WTC11 (cell line): Measurements from ENCODE around the gene RPL35A. TPM values are rescaled to one million over a fixed set of nuclear protein-coding genes. Genes with fewer than 3 reads are reported as not detected.

Experiments
- ATAC-seq: fragments of 200-7000 bp; cut with Tn5 transposase; 2 replicates; pipeline ENCODE4 v1.10.0; 2021; ENCODE audit warnings: mild to moderate bottlenecking, moderate library complexity
- CTCF ChIA-PET: fragments of 300-600 bp; sonication (Branson Sonifier 250); formaldehyde crosslinking; loops from one replicate; lab custom pipeline; 2021; ENCODE audit warnings: antibody characterized with exemption; lab: Charles Lee
- POLR2A ChIA-PET: fragments of 350-600 bp; sonication (Branson Sonifier 250); formaldehyde crosslinking; loops from one replicate; lab custom pipeline; 2021; ENCODE audit warnings: antibody characterized with exemption; lab: Charles Lee
- DNase-seq: peaks from one replicate; pipeline ENCODE4 v3.0.0; 2021; ENCODE audit warnings: low spot score
- H3K27ac Mint-ChIP-seq: 2 replicates; pipeline ENCODE4 v1.8.0; 2021; ENCODE audit warnings: mixed read lengths
- H3K27me3 Mint-ChIP-seq: 2 replicates; pipeline ENCODE4 v1.8.0; 2021; ENCODE audit warnings: low read depth, mild to moderate bottlenecking, moderate library complexity, mixed read lengths
- H3K36me3 Mint-ChIP-seq: 2 replicates; pipeline ENCODE4 v1.8.0; 2021; ENCODE audit warnings: mixed read lengths
- H3K4me1 Mint-ChIP-seq: 2 replicates; pipeline ENCODE4 v1.8.0; 2022; ENCODE audit warnings: mixed read lengths
- H3K4me3 Mint-ChIP-seq: 2 replicates; pipeline ENCODE4 v1.8.0; 2021; ENCODE audit warnings: mild to moderate bottlenecking, moderate library complexity, mixed read lengths
- H3K9me3 Mint-ChIP-seq: 2 replicates; pipeline ENCODE4 v1.8.0; 2021; ENCODE audit warnings: mixed read lengths
- CDX4 ChIP-seq: fragments of 250-450 bp; sonication (Bioruptor Pico); IDR thresholded peaks from 2 replicates; pipeline ENCODE4 v1.9.0; 2021; ENCODE audit warnings: moderate library complexity, mild to moderate bottlenecking, inconsistent platforms, borderline replicate concordance
- FOXP1 ChIP-seq: sonication (generic); formaldehyde crosslinking; IDR thresholded peaks from 2 replicates; pipeline ENCODE4 v1.8.0; 2022; ENCODE audit warnings: missing genetic modification reagents, mild to moderate bottlenecking, moderate library complexity, borderline replicate concordance
- IRF1 ChIP-seq: sonication (generic); formaldehyde crosslinking; IDR thresholded peaks from 2 replicates; pipeline ENCODE4 v1.8.0; 2023; ENCODE audit warnings: missing genetic modification reagents
- NFATC4 ChIP-seq: fragments of 250-450 bp; sonication (Bioruptor Pico); IDR thresholded peaks from 2 replicates; pipeline ENCODE4 v1.9.0; 2021; ENCODE audit warnings: mild to moderate bottlenecking
- NR2C2 ChIP-seq: sonication (generic); formaldehyde crosslinking; IDR thresholded peaks from 2 replicates; pipeline ENCODE4 v1.8.0; 2022; ENCODE audit warnings: mild to moderate bottlenecking, missing genetic modification reagents
- NR3C1 ChIP-seq: sonication (generic); formaldehyde crosslinking; conservative IDR thresholded peaks from 2 replicates; pipeline ENCODE4 v1.8.1; 2023; ENCODE audit warnings: low read depth, mild to moderate bottlenecking, missing genetic modification reagents
- TEAD1 ChIP-seq: sonication (generic); formaldehyde crosslinking; IDR thresholded peaks from 2 replicates; pipeline ENCODE4 v1.8.0; 2022; ENCODE audit warnings: mild to moderate bottlenecking, missing genetic modification reagents
- TEAD4 ChIP-seq: sonication (generic); formaldehyde crosslinking; IDR thresholded peaks from 2 replicates; pipeline ENCODE4 v1.8.0; 2022; ENCODE audit warnings: mild to moderate bottlenecking, missing genetic modification reagents
- ZBTB43 ChIP-seq: sonication (generic); formaldehyde crosslinking; IDR thresholded peaks from 2 replicates; pipeline ENCODE4 v1.8.1; 2023; ENCODE audit warnings: mild to moderate bottlenecking, missing genetic modification reagents
- ZNF232 ChIP-seq: sonication (generic); formaldehyde crosslinking; IDR thresholded peaks from 2 replicates; pipeline ENCODE4 v1.8.0; 2022; ENCODE audit warnings: mild to moderate bottlenecking, missing genetic modification reagents
- ZNF317 ChIP-seq: sonication (generic); formaldehyde crosslinking; IDR thresholded peaks from 2 replicates; pipeline ENCODE4 v1.8.1; 2023; ENCODE audit warnings: low read depth, mild to moderate bottlenecking, moderate library complexity, missing genetic modification reagents, borderline replicate concordance
- ZNF512 ChIP-seq: sonication (generic); formaldehyde crosslinking; IDR thresholded peaks from 2 replicates; pipeline ENCODE4 v1.8.1; 2022; ENCODE audit warnings: missing genetic modification reagents, borderline replicate concordance
- ZNF671 ChIP-seq: fragments of 250-450 bp; sonication (Bioruptor Pico); IDR thresholded peaks from 2 replicates; pipeline ENCODE4 v1.8.0; 2021; ENCODE audit warnings: mild to moderate bottlenecking
- total RNA-seq: library from RNA; stranded (reverse); gene quantifications from 3 replicates; pipeline ENCODE4 v1.2.3, GENCODE V29; 2021
- TF ChIP-seq, protein P1 (sequence below): fragments of 250-450 bp; sonication (Bioruptor Pico); conservative IDR thresholded peaks from 2 replicates; pipeline ENCODE4 v1.9.0; 2021; ENCODE audit warnings: mild to moderate bottlenecking
- TF ChIP-seq, protein P2 (sequence below): fragments of 250-450 bp; sonication (Bioruptor Pico); IDR thresholded peaks from 2 replicates; pipeline ENCODE4 v1.9.0; 2021; ENCODE audit warnings: mild to moderate bottlenecking, borderline replicate concordance
- TF ChIP-seq, protein P3 (sequence below): sonication (generic); formaldehyde crosslinking; IDR thresholded peaks from 2 replicates; pipeline ENCODE4 v1.8.0; 2022; ENCODE audit warnings: missing genetic modification reagents
- TF ChIP-seq, protein P4 (sequence below): fragments of 250-450 bp; sonication (Bioruptor Pico); IDR thresholded peaks from 2 replicates; pipeline ENCODE4 v1.9.0; 2021; ENCODE audit warnings: mild to moderate bottlenecking
- TF ChIP-seq, protein P5 (sequence below): sonication (generic); formaldehyde crosslinking; IDR thresholded peaks from 2 replicates; pipeline ENCODE4 v1.8.0; 2022; ENCODE audit warnings: mild to moderate bottlenecking, missing genetic modification reagents

RPL35A gene
- total RNA-seq, 1 experiment from 2014 or later, result 1,384 TPM

DNA sequence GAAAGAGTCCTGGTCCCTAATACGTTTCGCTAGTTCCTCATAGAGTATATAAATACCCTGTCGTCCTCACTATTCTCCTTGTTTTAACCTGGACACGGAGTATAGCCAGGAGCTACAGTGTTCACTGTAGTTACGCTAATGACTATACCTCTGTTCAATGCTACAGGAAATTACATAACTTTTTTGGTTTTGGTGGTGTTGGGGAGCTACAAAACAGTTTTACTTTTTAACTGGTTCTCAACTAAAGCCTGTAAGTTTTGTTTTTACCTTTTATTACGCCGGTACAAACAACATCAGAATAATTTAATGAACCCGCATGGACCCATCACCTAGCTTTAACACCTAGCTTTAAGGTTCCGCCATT, 11.6 kb downstream of the RPL35A start:
- ChIA-PET CTCF (interaction anchor here (0.7 to 1.3 kb wide), 2 partner anchors 56 to 119 kb away, joined by 3 read pairs; no protein-coding TSS in a partner anchor), POLR2A (no interaction called here)
- H3K36me3 Mint-ChIP-seq, result peaks cover 7% of the 10 kb centered on the region
- no peak for TF ChIP-seq ZBTB43 (CRISPR knock-in tag)
- TF ChIP-seq IRF1 (CRISPR knock-in tag), result no peak
- TF ChIP-seq ZNF232 (CRISPR knock-in tag), result no peak
- TF ChIP-seq, protein P1, sequence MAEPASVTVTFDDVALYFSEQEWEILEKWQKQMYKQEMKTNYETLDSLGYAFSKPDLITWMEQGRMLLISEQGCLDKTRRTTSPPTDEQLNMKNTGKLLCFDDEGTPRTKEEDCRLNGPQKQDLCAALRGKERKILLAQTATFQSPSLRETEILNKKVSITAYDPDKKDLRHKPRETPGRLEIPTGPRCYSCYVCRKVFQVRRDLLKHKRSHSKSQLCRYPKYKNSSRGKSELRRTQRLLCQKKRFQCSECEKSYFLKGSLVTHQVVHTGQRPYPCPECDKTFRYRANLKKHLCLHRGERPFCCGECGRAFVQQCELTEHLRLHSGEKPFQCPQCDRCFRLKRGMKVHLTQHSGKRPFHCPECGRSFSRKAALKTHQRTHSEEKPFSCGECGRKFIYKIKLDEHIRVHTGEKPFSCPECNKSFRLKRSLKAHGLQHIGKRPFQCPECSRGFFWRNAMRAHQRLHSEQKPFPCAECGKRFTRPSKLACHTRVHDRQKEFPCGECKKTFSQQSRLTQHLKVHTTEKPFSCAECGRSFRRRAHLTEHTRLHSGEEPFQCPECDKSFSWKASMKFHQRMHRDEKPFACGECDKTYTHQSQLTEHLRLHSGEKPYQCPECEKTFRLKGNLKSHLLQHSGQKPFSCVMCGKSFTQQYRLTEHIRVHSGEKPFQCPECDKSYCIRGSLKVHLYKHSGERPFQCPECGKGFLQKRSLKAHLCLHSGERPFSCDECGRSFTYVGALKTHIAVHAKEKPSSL, result no peak
- no peak for TF ChIP-seq CDX4 (CRISPR knock-in tag)
- no peak for TF ChIP-seq FOXP1 (CRISPR knock-in tag)
- TF ChIP-seq, protein P2, sequence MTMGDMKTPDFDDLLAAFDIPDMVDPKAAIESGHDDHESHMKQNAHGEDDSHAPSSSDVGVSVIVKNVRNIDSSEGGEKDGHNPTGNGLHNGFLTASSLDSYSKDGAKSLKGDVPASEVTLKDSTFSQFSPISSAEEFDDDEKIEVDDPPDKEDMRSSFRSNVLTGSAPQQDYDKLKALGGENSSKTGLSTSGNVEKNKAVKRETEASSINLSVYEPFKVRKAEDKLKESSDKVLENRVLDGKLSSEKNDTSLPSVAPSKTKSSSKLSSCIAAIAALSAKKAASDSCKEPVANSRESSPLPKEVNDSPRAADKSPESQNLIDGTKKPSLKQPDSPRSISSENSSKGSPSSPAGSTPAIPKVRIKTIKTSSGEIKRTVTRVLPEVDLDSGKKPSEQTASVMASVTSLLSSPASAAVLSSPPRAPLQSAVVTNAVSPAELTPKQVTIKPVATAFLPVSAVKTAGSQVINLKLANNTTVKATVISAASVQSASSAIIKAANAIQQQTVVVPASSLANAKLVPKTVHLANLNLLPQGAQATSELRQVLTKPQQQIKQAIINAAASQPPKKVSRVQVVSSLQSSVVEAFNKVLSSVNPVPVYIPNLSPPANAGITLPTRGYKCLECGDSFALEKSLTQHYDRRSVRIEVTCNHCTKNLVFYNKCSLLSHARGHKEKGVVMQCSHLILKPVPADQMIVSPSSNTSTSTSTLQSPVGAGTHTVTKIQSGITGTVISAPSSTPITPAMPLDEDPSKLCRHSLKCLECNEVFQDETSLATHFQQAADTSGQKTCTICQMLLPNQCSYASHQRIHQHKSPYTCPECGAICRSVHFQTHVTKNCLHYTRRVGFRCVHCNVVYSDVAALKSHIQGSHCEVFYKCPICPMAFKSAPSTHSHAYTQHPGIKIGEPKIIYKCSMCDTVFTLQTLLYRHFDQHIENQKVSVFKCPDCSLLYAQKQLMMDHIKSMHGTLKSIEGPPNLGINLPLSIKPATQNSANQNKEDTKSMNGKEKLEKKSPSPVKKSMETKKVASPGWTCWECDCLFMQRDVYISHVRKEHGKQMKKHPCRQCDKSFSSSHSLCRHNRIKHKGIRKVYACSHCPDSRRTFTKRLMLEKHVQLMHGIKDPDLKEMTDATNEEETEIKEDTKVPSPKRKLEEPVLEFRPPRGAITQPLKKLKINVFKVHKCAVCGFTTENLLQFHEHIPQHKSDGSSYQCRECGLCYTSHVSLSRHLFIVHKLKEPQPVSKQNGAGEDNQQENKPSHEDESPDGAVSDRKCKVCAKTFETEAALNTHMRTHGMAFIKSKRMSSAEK, result no peak
- DNase-seq (no peak), ATAC-seq (no peak)
- peaks cover 28% of the 10 kb centered on the region for H3K4me1 Mint-ChIP-seq
- peaks cover 10% of the 10 kb centered on the region for H3K9me3 Mint-ChIP-seq
- H3K27me3 Mint-ChIP-seq, result peaks cover 14% of the 10 kb centered on the region
- no peak overlapping the region; the same call in 1 of the 2 replicates for H3K4me3 Mint-ChIP-seq
- no peak overlapping the region for H3K27ac Mint-ChIP-seq

DNA sequence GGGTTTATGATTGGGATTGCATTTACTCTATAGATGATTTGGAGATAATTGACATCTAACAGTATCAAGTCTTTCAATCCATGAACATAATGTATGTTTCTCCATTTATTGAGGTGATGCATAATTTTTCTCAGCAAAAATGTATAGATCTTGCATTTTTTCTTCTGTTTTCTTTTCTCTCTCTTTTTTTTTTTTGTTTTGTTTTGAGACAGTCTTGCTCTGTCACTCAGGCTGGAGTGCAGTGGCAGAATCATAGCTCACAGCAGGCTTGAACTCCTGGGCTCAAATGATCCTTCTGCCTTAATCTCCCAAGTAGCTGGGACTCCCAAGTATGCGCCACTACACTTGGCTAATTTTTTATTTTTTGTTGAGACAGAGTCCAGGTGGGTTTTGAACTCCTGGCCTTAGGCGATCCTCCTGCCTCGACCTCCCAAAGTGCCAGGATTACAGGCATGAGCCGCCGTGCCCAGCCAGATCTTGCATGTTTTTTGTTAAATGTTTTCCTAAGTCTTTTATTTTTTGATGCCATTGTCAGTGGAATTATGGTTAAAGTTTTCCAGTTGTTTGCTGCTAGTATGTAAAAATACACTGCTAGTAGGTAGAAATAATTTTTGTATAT, 13.1 kb downstream of the RPL35A start:
- Mint-ChIP-seq H3K27ac (no peak overlapping the region), H3K4me3 (no peak overlapping the region), H3K27me3 (peaks cover 18% of the 10 kb centered on the region), H3K36me3 (peaks cover 20% of the 10 kb centered on the region), H3K9me3 (peaks cover 25% of the 10 kb centered on the region), H3K4me1 (peaks cover 22% of the 10 kb centered on the region)
- ChIA-PET CTCF (interaction anchor here (1.3 kb wide), 1 partner anchor 118 kb away, joined by 3 read pairs; no protein-coding TSS in a partner anchor), POLR2A (no interaction called here)
- ATAC-seq (no peak), DNase-seq (no peak)
- TF ChIP-seq NFATC4 (CRISPR knock-in tag) (no peak), ZNF317 (CRISPR knock-in tag) (no peak), NR2C2 (CRISPR knock-in tag) (no peak), TEAD1 (CRISPR knock-in tag) (no peak), NR3C1 (no peak), ZNF671 (CRISPR knock-in tag) (no peak), ZNF512 (CRISPR knock-in tag) (no peak), TEAD4 (CRISPR knock-in tag) (no peak)
- TF ChIP-seq, protein P3, sequence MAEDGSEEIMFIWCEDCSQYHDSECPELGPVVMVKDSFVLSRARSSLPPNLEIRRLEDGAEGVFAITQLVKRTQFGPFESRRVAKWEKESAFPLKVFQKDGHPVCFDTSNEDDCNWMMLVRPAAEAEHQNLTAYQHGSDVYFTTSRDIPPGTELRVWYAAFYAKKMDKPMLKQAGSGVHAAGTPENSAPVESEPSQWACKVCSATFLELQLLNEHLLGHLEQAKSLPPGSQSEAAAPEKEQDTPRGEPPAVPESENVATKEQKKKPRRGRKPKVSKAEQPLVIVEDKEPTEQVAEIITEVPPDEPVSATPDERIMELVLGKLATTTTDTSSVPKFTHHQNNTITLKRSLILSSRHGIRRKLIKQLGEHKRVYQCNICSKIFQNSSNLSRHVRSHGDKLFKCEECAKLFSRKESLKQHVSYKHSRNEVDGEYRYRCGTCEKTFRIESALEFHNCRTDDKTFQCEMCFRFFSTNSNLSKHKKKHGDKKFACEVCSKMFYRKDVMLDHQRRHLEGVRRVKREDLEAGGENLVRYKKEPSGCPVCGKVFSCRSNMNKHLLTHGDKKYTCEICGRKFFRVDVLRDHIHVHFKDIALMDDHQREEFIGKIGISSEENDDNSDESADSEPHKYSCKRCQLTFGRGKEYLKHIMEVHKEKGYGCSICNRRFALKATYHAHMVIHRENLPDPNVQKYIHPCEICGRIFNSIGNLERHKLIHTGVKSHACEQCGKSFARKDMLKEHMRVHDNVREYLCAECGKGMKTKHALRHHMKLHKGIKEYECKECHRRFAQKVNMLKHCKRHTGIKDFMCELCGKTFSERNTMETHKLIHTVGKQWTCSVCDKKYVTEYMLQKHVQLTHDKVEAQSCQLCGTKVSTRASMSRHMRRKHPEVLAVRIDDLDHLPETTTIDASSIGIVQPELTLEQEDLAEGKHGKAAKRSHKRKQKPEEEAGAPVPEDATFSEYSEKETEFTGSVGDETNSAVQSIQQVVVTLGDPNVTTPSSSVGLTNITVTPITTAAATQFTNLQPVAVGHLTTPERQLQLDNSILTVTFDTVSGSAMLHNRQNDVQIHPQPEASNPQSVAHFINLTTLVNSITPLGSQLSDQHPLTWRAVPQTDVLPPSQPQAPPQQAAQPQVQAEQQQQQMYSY (CRISPR knock-in tag), result no peak
- TF ChIP-seq, protein P4, sequence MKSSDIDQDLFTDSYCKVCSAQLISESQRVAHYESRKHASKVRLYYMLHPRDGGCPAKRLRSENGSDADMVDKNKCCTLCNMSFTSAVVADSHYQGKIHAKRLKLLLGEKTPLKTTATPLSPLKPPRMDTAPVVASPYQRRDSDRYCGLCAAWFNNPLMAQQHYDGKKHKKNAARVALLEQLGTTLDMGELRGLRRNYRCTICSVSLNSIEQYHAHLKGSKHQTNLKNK, result no peak
- TF ChIP-seq, protein P5, sequence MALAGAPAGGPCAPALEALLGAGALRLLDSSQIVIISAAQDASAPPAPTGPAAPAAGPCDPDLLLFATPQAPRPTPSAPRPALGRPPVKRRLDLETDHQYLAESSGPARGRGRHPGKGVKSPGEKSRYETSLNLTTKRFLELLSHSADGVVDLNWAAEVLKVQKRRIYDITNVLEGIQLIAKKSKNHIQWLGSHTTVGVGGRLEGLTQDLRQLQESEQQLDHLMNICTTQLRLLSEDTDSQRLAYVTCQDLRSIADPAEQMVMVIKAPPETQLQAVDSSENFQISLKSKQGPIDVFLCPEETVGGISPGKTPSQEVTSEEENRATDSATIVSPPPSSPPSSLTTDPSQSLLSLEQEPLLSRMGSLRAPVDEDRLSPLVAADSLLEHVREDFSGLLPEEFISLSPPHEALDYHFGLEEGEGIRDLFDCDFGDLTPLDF, result no peak
